ENCODE data around the gene RUFY1. TPM values are rescaled to one million over a fixed set of nuclear protein-coding genes. Genes with fewer than 3 reads are reported as not detected.

Gene RUFY1
- polyA plus RNA-seq, 1 of the 3 experiments (the other 2 are of a cell fraction) = 30.3 TPM

- TF ChIP-seq, protein P1, sequence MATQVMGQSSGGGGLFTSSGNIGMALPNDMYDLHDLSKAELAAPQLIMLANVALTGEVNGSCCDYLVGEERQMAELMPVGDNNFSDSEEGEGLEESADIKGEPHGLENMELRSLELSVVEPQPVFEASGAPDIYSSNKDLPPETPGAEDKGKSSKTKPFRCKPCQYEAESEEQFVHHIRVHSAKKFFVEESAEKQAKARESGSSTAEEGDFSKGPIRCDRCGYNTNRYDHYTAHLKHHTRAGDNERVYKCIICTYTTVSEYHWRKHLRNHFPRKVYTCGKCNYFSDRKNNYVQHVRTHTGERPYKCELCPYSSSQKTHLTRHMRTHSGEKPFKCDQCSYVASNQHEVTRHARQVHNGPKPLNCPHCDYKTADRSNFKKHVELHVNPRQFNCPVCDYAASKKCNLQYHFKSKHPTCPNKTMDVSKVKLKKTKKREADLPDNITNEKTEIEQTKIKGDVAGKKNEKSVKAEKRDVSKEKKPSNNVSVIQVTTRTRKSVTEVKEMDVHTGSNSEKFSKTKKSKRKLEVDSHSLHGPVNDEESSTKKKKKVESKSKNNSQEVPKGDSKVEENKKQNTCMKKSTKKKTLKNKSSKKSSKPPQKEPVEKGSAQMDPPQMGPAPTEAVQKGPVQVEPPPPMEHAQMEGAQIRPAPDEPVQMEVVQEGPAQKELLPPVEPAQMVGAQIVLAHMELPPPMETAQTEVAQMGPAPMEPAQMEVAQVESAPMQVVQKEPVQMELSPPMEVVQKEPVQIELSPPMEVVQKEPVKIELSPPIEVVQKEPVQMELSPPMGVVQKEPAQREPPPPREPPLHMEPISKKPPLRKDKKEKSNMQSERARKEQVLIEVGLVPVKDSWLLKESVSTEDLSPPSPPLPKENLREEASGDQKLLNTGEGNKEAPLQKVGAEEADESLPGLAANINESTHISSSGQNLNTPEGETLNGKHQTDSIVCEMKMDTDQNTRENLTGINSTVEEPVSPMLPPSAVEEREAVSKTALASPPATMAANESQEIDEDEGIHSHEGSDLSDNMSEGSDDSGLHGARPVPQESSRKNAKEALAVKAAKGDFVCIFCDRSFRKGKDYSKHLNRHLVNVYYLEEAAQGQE (IDR thresholded peaks at IDR 0.05; ENCODE audit: low read depth, low read length) = no peak
- TF ChIP-seq MEF2A (IDR thresholded peaks at IDR 0.05; ENCODE audit: borderline replicate concordance, low read depth) = no peak
Measured at GRCh38 chr5:179599973-179600372, 49.6 kb downstream of the RUFY1 start (continued).

DNA sequence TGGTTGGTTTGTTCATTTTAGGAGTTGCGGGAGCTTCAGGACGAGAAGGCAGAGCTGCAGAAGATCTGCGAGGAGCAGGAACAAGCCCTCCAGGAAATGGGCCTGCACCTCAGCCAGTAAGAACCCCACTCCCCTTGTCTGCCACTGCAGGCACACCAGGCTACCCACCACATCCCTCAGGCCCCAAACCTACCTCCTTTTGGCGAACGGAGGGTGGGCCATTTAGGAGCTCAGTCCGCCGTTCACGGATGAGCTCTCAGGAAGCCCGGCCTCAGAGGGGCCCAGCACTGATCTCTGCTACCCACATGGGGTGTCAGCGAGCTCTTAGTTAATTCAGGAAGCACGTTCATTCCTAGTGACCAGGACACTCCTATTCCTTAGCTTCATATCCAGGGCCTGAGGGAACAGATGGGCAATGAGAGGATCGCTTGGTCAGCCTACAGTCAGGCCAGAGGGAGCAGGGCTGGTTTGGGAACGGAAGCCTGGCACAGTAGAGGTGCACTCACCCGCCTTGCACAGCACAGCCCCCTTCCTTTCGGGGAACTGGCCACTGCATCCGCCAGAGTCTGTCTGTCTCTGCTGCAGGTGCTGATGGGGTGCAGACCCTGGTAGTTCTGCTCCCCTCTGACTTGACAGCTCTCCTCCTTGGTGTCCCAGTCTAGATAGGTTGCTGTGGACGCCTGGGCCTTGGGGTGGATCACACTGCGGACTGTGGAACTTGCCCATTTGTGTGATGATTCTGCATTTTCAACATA, 51.7 kb downstream of the RUFY1 start:
- no peaks in the 10 kb centered on the region for H3K27me3 ChIP-seq (ENCODE audit: insufficient read depth)
- ChIA-PET POLR2A (interaction anchor here (1.2 kb wide), 1 partner anchor 22 kb away, joined by 4 read pairs; the partner anchor contains the start of gene HNRNPH1), CTCF (interaction anchor here (1.0 to 1.1 kb wide), 2 partner anchors 9 to 30 kb away, joined by 3 to 4 read pairs; no protein-coding TSS in a partner anchor)

More for the DNA sequence above, 51.7 kb downstream of the RUFY1 start:
- peaks cover 32 to 45% of the 10 kb centered on the region in 2 experiments for H3K36me3 ChIP-seq (replicated peaks in 1 of 2; ENCODE audit: control insufficient read depth in 1 of 2, insufficient read depth in 2 of 2, low read length in 1 of 2)
- no peak for DNase-seq
- peaks cover 7% of the 10 kb centered on the region for H3F3A ChIP-seq (replicated peaks; ENCODE audit: insufficient read depth)
- H3K79me2 ChIP-seq (ENCODE audit: insufficient read depth) = no peaks in the 10 kb centered on the region
- no peak overlapping the region for H3K4me3 ChIP-seq (ENCODE audit: low read depth in 2 of 2, low read length in 1 of 2)
- H3K4me2 ChIP-seq = no peak overlapping the region
- no peak overlapping the region for H3K27ac ChIP-seq (ENCODE audit: low read depth in 2 of 2, low read length in 1 of 2)
- TF ChIP-seq SIN3A (IDR thresholded peaks at IDR 0.05; ENCODE audit: borderline replicate concordance, low read depth, low read length) (no peak), FOXM1 (IDR thresholded peaks at IDR 0.05; ENCODE audit: low read depth) (no peak), RFX5 (IDR thresholded peaks at IDR 0.05; ENCODE audit: low read length) (no peak), MXI1 (IDR thresholded peaks at IDR 0.05; ENCODE audit: low read depth, low read length) (no peak), MEF2A (IDR thresholded peaks at IDR 0.05; ENCODE audit: borderline replicate concordance, low read depth) (no peak), RAD21 (IDR thresholded peaks at IDR 0.05; ENCODE audit: low read length) (no peak), NFIC (IDR thresholded peaks at IDR 0.05; ENCODE audit: borderline replicate concordance) (no peak), EP300 (IDR thresholded peaks at IDR 0.05; ENCODE audit: borderline replicate concordance in 1 of 2, low read depth in 1 of 2, low read length in 1 of 2) (no peak), FOXJ3 (CRISPR knock-in tag; IDR thresholded peaks at IDR 0.05) (no peak), CHD2 (IDR thresholded peaks at IDR 0.05; ENCODE audit: low read length, partially characterized antibody) (no peak), EZH2phosphoT487 (IDR thresholded peaks at IDR 0.05; ENCODE audit: borderline replicate concordance, low read depth) (no peak)
- TF ChIP-seq, protein P2, sequence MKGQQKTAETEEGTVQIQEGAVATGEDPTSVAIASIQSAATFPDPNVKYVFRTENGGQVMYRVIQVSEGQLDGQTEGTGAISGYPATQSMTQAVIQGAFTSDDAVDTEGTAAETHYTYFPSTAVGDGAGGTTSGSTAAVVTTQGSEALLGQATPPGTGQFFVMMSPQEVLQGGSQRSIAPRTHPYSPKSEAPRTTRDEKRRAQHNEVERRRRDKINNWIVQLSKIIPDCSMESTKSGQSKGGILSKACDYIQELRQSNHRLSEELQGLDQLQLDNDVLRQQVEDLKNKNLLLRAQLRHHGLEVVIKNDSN (IDR thresholded peaks at IDR 0.05; ENCODE audit: borderline replicate concordance, low read depth) = no peak
- TF ChIP-seq, protein P3, sequence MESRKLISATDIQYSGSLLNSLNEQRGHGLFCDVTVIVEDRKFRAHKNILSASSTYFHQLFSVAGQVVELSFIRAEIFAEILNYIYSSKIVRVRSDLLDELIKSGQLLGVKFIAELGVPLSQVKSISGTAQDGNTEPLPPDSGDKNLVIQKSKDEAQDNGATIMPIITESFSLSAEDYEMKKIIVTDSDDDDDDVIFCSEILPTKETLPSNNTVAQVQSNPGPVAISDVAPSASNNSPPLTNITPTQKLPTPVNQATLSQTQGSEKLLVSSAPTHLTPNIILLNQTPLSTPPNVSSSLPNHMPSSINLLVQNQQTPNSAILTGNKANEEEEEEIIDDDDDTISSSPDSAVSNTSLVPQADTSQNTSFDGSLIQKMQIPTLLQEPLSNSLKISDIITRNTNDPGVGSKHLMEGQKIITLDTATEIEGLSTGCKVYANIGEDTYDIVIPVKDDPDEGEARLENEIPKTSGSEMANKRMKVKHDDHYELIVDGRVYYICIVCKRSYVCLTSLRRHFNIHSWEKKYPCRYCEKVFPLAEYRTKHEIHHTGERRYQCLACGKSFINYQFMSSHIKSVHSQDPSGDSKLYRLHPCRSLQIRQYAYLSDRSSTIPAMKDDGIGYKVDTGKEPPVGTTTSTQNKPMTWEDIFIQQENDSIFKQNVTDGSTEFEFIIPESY (IDR thresholded peaks at IDR 0.05; ENCODE audit: borderline replicate concordance, low read depth) = no peak
- TF ChIP-seq, protein P4, sequence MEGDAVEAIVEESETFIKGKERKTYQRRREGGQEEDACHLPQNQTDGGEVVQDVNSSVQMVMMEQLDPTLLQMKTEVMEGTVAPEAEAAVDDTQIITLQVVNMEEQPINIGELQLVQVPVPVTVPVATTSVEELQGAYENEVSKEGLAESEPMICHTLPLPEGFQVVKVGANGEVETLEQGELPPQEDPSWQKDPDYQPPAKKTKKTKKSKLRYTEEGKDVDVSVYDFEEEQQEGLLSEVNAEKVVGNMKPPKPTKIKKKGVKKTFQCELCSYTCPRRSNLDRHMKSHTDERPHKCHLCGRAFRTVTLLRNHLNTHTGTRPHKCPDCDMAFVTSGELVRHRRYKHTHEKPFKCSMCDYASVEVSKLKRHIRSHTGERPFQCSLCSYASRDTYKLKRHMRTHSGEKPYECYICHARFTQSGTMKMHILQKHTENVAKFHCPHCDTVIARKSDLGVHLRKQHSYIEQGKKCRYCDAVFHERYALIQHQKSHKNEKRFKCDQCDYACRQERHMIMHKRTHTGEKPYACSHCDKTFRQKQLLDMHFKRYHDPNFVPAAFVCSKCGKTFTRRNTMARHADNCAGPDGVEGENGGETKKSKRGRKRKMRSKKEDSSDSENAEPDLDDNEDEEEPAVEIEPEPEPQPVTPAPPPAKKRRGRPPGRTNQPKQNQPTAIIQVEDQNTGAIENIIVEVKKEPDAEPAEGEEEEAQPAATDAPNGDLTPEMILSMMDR (IDR thresholded peaks at IDR 0.05) = no peak
- H3K4me1 ChIP-seq (ENCODE audit: control insufficient read depth in 1 of 2, insufficient read depth in 2 of 2, low read depth in 1 of 2, low read length in 1 of 2) = peaks cover 0 to 10% of the 10 kb centered on the region in 2 experiments; a peak in 1 of 4 replicates
- no peak overlapping the region for H2AFZ ChIP-seq (ENCODE audit: low read depth)
- H3K9me3 ChIP-seq = no peaks in the 10 kb centered on the region
- peaks cover 5% of the 10 kb centered on the region; the same call in 1 of the 2 replicates for H4K20me1 ChIP-seq (ENCODE audit: insufficient read depth)
- 96% methylated on average over 12 of the region's 18 CpGs for WGBS (ENCODE audit: low lambda C conversion rate)
- H3K9ac ChIP-seq = no peak overlapping the region
- H3K9me2 ChIP-seq = no peaks in the 10 kb centered on the region
